ENCODE measurements around the gene B4GALT7.

B4GALT7 gene

DNA sequence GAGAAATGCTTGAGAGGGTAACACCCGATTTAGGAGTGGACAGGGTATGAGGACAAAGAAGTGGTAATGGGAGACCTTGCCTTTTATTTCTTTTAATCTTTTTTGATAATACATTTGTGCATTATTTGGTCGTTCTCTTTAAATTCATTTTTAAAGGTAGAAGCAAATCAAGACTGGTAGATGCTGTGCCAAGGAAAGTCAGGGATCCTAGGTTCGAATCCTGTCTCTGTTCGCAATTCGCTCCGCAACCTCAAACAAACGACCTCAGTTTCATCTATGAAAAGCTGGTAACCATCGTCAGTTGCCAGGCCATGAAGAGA lies 8.3 kb upstream of the B4GALT7 start:
- Histone ChIP-seq H3K27me3 (peaks cover 12% of the 10 kb centered on the region), H3K4me1 (no peaks in the 10 kb centered on the region), H3K4me3 (ENCODE audit: low read depth, low read length) (peak overlapping the region; percentile 92)

DNA sequence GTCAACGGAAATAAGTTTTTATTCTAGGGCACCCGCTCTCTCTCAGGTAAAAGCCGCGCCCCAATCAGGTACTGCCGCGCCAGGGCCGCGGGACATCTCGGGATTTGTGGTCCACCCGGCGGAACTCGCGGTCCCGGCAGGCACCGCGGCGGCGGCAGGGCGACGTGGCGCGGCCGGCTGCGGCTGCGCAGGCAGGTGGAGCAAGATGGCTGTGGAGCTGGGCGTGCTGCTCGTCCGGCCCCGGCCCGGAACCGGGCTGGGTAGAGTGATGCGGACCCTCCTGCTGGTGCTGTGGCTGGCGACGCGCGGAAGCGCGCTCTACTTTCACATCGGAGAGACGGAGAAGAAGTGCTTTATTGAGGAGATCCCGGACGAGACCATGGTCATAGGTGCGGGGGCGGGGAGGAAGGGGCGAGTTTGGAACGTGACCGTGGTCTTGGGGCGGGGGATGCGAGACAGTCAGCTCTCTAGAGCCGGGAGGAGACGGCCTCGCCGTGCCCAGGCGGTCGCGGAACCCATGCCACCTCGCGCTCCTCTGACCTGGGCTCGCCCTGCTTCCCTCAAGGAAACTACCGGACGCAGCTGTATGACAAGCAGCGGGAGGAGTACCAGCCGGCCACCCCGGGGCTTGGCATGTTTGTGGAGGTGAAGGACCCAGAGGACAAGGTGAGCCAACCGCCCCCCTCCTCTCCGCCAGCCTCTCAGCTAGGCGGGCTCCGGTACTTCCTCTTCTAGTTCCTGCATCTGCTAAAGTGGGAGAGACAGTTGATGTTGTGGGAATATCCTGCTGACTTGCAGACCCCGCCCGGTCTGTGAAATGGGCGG lies 7.7 kb upstream of the B4GALT7 start, which contains the start of gene TMED9:
Gene TMED9 (plus strand): TSS at position 194 of the 825 bp plus-strand sequence. CDS start 12 bp downstream, at position 206.
- peak; percentile 88 for DNase-seq
- no peaks in the 10 kb centered on the region for H3K9me3 ChIP-seq
- TF ChIP-seq, protein P1, sequence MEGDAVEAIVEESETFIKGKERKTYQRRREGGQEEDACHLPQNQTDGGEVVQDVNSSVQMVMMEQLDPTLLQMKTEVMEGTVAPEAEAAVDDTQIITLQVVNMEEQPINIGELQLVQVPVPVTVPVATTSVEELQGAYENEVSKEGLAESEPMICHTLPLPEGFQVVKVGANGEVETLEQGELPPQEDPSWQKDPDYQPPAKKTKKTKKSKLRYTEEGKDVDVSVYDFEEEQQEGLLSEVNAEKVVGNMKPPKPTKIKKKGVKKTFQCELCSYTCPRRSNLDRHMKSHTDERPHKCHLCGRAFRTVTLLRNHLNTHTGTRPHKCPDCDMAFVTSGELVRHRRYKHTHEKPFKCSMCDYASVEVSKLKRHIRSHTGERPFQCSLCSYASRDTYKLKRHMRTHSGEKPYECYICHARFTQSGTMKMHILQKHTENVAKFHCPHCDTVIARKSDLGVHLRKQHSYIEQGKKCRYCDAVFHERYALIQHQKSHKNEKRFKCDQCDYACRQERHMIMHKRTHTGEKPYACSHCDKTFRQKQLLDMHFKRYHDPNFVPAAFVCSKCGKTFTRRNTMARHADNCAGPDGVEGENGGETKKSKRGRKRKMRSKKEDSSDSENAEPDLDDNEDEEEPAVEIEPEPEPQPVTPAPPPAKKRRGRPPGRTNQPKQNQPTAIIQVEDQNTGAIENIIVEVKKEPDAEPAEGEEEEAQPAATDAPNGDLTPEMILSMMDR (IDR thresholded peaks at IDR 0.05; ENCODE audit: low read depth, low read length), result no peak
- H3K27me3 ChIP-seq, result peaks cover 8% of the 10 kb centered on the region
- H3K4me1 ChIP-seq, result no peaks in the 10 kb centered on the region
- H3K4me3 ChIP-seq (ENCODE audit: low read depth, low read length), result peak within 1 kb of the TSS; percentile 92
- H3K36me3 ChIP-seq, result peaks cover 21% of the 10 kb centered on the region

More for the DNA sequence above, 8.3 kb upstream of the B4GALT7 start:
- no peaks in the 10 kb centered on the region for H3K9me3 ChIP-seq
- TF ChIP-seq, protein P1 (IDR thresholded peaks at IDR 0.05; ENCODE audit: low read depth, low read length), result no peak
- H3K36me3 ChIP-seq, result peaks cover 21% of the 10 kb centered on the region
- DNase-seq, result no peak

DNA sequence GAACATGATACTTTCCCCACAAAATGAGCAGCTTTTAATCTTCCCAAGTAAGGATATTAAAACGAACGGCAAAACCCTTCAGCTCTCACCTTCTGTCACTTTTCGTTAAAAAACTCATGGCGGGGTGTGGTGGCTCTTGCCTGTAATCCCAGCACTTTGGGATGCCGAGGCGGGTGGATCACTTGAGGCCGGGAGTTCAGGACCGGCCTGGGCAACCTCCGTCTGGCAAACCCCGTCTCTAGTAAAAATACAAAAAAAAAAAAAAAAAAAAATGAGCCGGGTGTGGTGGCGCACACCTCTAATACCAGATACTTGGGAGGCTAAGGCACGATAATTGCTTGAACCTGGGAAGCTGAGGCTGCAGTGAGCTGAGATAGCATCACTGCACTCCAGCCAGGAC lies 7.0 kb upstream of the B4GALT7 start:
- Histone ChIP-seq H3K4me3 (ENCODE audit: low read depth, low read length) (peak overlapping the region; percentile 92), H3K9me3 (no peaks in the 10 kb centered on the region), H3K27me3 (peaks cover 5% of the 10 kb centered on the region), H3K36me3 (peaks cover 21% of the 10 kb centered on the region), H3K4me1 (no peaks in the 10 kb centered on the region)
- TF ChIP-seq, protein P1 (IDR thresholded peaks at IDR 0.05; ENCODE audit: low read depth, low read length), result no peak
- DNase-seq, result no peak

DNA sequence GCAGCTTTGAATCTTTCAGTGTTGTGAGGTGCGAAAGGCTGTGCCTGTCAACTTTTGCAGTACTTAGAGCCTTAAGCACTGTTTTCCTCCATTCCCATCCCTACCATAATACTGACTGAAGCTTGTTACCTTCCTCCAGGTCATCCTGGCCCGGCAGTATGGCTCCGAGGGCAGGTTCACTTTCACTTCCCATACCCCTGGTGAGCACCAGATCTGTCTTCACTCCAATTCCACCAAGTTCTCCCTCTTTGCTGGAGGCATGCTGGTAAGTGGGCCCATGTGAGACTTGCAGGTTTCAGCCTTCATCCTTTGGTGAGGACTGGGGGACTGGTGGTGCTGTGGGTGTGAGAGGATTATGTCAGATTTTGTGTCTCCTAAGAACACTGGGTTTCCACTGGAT lies 6.4 kb upstream of the B4GALT7 start:
- Histone ChIP-seq H3K4me1 (no peaks in the 10 kb centered on the region), H3K9me3 (no peaks in the 10 kb centered on the region), H3K36me3 (peaks cover 21% of the 10 kb centered on the region), H3K4me3 (ENCODE audit: low read depth, low read length) (no peak overlapping the region), H3K27me3 (peaks cover 5% of the 10 kb centered on the region)
- DNase-seq, result no peak
- TF ChIP-seq, protein P1 (IDR thresholded peaks at IDR 0.05; ENCODE audit: low read depth, low read length), result no peak

DNA sequence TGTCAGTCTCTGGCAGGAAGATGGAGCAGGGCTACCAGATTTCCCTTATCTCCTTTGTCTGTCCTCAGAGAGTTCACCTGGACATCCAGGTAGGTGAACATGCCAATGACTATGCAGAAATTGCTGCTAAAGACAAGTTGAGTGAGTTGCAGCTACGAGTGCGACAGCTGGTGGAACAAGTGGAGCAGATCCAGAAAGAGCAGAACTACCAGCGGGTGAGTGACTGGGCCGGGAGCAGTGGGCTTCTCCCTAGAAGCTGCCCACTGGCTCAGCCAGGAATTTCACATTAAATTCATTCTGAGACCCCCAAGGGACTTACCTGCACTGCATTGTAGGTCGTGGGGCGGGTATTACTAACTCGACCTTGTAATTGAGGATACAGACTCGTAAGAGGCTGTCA lies 5.9 kb upstream of the B4GALT7 start:
- Histone ChIP-seq H3K9me3 (no peaks in the 10 kb centered on the region), H3K27me3 (peaks cover 5% of the 10 kb centered on the region), H3K36me3 (peaks cover 21% of the 10 kb centered on the region), H3K4me1 (no peaks in the 10 kb centered on the region), H3K4me3 (ENCODE audit: low read depth, low read length) (no peak overlapping the region)
- TF ChIP-seq, protein P1 (IDR thresholded peaks at IDR 0.05; ENCODE audit: low read depth, low read length), result no peak
- DNase-seq, result no peak

DNA sequence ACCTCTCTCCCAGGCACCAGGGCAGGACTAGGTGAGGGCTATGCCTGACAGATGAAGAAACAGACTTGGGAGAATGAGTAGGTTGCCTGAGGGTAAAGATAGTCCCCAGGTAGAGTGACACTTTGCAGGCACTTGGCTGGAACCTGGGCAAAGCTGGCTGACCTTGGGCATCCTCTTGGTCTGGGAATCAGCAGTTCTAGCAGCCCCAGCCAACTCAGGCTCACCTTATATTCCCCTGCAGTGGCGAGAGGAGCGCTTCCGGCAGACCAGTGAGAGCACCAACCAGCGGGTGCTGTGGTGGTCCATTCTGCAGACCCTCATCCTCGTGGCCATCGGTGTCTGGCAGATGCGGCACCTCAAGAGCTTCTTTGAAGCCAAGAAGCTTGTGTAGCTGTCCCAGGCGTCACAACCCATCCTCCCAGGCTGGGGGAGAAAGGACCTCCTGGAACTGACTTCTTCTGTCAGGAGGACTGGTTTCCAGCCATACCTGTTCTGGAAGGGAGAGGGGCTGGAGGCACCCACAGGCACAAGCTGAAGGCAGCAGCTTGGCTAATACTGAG lies 4.8 kb upstream of the B4GALT7 start:
- H3K9me3 ChIP-seq, result no peaks in the 10 kb centered on the region
- TF ChIP-seq, protein P1 (IDR thresholded peaks at IDR 0.05; ENCODE audit: low read depth, low read length), result no peak
- H3K4me1 ChIP-seq, result no peaks in the 10 kb centered on the region
- H3K36me3 ChIP-seq, result peaks cover 21% of the 10 kb centered on the region
- H3K27me3 ChIP-seq, result no peaks in the 10 kb centered on the region
- no peak overlapping the region for H3K4me3 ChIP-seq (ENCODE audit: low read depth, low read length)
- no peak for DNase-seq
